Measurements from ENCODE around the gene DCTPP1. TPM values are rescaled to one million over a fixed set of nuclear protein-coding genes. Genes with fewer than 3 reads are reported as not detected.

Gene DCTPP1
- total and polyA plus RNA-seq, 2 donors (not counting 3 experiments of a cell fraction or from before 2014, with no cell fraction given), result 68.0 to 88.6 TPM

DNA sequence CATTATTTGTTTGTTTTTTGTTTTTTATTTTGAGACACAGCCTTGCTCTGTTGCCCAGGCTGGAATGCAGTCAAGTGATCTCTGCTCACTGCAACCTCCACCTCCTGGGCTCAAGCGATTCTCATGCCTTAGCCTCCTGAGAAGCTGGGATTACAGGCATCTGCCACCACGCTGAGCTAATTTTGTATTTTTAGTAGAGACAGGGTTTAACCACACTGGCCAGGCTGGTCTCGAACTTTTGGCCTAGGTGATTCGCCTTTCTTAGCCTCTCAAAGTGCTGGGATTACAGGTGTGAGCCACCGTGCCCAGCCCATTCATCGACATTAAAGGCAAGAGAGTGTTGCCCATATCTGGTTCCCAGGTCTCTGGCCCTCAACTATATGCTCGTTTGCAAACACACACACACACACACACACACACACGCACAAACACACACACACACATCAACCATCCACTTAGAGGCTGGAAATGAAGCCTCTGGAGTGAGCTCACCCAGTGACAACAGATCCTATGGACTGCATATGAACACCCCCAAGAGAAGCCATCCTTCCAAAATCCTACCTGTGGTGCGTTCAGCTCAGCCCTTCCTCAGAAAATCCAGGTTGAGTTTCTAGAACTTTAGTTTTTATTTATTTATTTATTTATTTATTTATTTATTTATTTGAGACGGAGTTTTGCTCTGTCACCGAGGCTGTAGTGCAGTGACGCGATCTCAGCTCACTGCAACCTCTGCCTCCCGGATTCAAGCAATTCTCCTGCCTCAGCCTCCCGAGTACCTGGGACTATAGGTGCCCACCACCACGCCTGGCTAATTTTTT is 28.1 kb upstream of the DCTPP1 start:
- dilution Hi-C loops (cut with MboI; ENCODE audit: extremely low pct_ligation_motif_present, low sequenced_read_pairs), result no loop called here

More for the DNA sequence above, 28.1 kb upstream of the DCTPP1 start:
- TF ChIP-seq JUN (IDR thresholded peaks at IDR 0.05; ENCODE audit: borderline replicate concordance, insufficient read depth, insufficient read length, low read depth) (no peak), GATA2 (IDR thresholded peaks at IDR 0.05; ENCODE audit: insufficient read depth, insufficient read length, low read depth, low read length) (no peak), POLR2AphosphoS5 (IDR thresholded peaks at IDR 0.05; ENCODE audit: insufficient read depth, low read depth, low read length) (no peak), EZH2 (IDR thresholded peaks at IDR 0.05; ENCODE audit: borderline replicate concordance, low read depth, low read length, severe bottlenecking) (no peak), FOS (IDR thresholded peaks at IDR 0.05; ENCODE audit: borderline replicate concordance, insufficient read depth, low read length) (no peak), POLR2A (IDR thresholded peaks at IDR 0.05; ENCODE audit: low read depth, low read length) (no peak), MYC (IDR thresholded peaks at IDR 0.05; ENCODE audit: low read depth, low read length) (no peak)
- TF ChIP-seq, protein P1, sequence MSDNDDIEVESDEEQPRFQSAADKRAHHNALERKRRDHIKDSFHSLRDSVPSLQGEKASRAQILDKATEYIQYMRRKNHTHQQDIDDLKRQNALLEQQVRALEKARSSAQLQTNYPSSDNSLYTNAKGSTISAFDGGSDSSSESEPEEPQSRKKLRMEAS (IDR thresholded peaks at IDR 0.05; ENCODE audit: insufficient read depth, insufficient read length), result no peak
- TF ChIP-seq, protein P2, sequence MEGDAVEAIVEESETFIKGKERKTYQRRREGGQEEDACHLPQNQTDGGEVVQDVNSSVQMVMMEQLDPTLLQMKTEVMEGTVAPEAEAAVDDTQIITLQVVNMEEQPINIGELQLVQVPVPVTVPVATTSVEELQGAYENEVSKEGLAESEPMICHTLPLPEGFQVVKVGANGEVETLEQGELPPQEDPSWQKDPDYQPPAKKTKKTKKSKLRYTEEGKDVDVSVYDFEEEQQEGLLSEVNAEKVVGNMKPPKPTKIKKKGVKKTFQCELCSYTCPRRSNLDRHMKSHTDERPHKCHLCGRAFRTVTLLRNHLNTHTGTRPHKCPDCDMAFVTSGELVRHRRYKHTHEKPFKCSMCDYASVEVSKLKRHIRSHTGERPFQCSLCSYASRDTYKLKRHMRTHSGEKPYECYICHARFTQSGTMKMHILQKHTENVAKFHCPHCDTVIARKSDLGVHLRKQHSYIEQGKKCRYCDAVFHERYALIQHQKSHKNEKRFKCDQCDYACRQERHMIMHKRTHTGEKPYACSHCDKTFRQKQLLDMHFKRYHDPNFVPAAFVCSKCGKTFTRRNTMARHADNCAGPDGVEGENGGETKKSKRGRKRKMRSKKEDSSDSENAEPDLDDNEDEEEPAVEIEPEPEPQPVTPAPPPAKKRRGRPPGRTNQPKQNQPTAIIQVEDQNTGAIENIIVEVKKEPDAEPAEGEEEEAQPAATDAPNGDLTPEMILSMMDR (IDR thresholded peaks at IDR 0.05; ENCODE audit: extremely low read depth in 1 of 2, insufficient read depth in 1 of 2, low read depth in 1 of 2, low read length in 2 of 2), result no peak
- DNase-seq (ENCODE audit: low read depth, low spot score) (no peak), FAIRE-seq (no peak)
- H3K4me2 ChIP-seq (ENCODE audit: insufficient read depth, low read length), result no peak overlapping the region
- no peak overlapping the region for H3K27ac ChIP-seq (ENCODE audit: insufficient read depth, low read depth, low read length)
- H3K4me3 ChIP-seq (replicated peaks in 1 of 3; ENCODE audit: insufficient read depth in 1 of 3, low read depth in 1 of 3, low read length in 3 of 3), result no peak overlapping the region
- no peak overlapping the region for H2AFZ ChIP-seq (ENCODE audit: low read depth, low read length)
- ChIA-PET CTCF (interaction anchor here (0.8 kb wide), 1 partner anchor 140 kb away, joined by 3 read pairs; no protein-coding TSS in a partner anchor), POLR2A (interaction anchor here (0.7 kb wide), 1 partner anchor 61 kb away, joined by 3 read pairs; no protein-coding TSS in a partner anchor)
- H3K4me1 ChIP-seq (ENCODE audit: control insufficient read depth, extremely low read depth, insufficient read depth, low read length), result no peaks in the 10 kb centered on the region
- intact Hi-C loops (cut with micrococcal nuclease), result loop anchor here (5.0 kb wide), 1 partner anchor 59 kb away; no protein-coding TSS in a partner anchor
- H4K20me1 ChIP-seq (replicated peaks; ENCODE audit: control insufficient read depth, extremely low read depth, insufficient read depth, low read length), result no peaks in the 10 kb centered on the region
- no peaks in the 10 kb centered on the region for H3K9me3 ChIP-seq (replicated peaks; ENCODE audit: control insufficient read depth, insufficient read depth, low read length)
- BruUV-seq (replicated peaks), result no TSS peak
- H3K36me3 ChIP-seq (ENCODE audit: control insufficient read depth in 2 of 2, extremely low read depth in 1 of 2, insufficient read depth in 2 of 2, low read length in 2 of 2), result no peaks in the 10 kb centered on the region
- peaks cover 0 to 5% of the 10 kb centered on the region in 2 experiments for H3K27me3 ChIP-seq (ENCODE audit: control insufficient read depth in 2 of 2, insufficient read depth in 2 of 2, low read length in 2 of 2)
- no peak overlapping the region for H3K9ac ChIP-seq (replicated peaks; ENCODE audit: extremely low read depth, insufficient read depth, low read length)
- H3K79me2 ChIP-seq (ENCODE audit: control insufficient read depth, insufficient read depth, low read length), result no peaks in the 10 kb centered on the region
- no peaks in the 10 kb centered on the region for H3K9me1 ChIP-seq (replicated peaks; ENCODE audit: control insufficient read depth, extremely low read depth, insufficient read depth, low read length)

Measured in endothelial cell of umbilical vein (primary cell).